Measurements from ENCODE around the gene FOXS1. TPM values are rescaled to one million over a fixed set of nuclear protein-coding genes. Genes with fewer than 3 reads are reported as not detected.
A peak's percentile ranks its signal among the peaks of the same experiment; 100 is the strongest.

The FOXS1 gene
- total RNA-seq, 1 experiment from 2014 or later, result not detected

DNA sequence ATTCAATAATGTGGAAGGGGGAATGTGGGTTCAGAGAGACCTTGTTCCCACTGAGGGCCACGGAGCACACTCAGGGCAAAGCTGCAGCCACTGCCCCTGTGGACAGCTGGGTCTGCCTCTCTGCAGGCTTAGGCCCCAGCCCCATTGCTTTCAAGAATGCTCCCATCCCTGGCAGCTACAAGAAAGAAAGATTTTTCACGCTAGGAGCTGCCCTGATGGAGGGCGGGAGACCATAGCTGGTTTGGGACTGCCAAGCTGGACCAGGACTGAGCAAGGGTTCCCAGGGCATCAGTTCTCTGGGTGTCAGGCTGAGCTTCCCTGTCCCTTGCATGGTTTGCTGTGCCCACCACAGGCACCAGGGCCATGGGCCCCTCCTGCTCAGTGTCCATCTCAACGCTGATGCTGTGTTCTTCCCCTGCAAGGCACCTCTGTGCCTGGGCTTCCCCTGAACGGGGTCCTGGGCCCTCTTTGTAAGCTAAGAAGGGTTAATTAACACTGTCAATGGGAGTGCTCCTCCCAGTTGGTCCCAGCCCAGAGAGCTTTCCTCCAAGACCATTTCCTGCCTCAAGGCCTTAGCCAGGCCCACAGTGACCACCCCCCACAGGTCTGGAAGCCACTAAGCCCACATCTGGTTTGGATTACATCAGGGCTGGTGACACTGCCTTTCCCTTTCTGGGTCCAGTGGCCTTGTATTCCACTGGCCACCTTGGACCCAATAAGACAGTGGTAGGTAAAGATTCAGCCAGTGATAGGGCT, 8.4 kb downstream of the FOXS1 start:
- TF ChIP-seq EZH2phosphoT487 (IDR thresholded peaks at IDR 0.05; ENCODE audit: borderline replicate concordance, low read length) (no peak), EZH2 (IDR thresholded peaks at IDR 0.05; ENCODE audit: low read length, unreplicated experiment) (no peak)
- TF ChIP-seq, protein P1, sequence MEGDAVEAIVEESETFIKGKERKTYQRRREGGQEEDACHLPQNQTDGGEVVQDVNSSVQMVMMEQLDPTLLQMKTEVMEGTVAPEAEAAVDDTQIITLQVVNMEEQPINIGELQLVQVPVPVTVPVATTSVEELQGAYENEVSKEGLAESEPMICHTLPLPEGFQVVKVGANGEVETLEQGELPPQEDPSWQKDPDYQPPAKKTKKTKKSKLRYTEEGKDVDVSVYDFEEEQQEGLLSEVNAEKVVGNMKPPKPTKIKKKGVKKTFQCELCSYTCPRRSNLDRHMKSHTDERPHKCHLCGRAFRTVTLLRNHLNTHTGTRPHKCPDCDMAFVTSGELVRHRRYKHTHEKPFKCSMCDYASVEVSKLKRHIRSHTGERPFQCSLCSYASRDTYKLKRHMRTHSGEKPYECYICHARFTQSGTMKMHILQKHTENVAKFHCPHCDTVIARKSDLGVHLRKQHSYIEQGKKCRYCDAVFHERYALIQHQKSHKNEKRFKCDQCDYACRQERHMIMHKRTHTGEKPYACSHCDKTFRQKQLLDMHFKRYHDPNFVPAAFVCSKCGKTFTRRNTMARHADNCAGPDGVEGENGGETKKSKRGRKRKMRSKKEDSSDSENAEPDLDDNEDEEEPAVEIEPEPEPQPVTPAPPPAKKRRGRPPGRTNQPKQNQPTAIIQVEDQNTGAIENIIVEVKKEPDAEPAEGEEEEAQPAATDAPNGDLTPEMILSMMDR (conservative IDR thresholded peaks at IDR 0.05; ENCODE audit: low read depth, low read length), result no peak
- ChIA-PET CTCF (no interaction called here), POLR2A (ENCODE audit: unreplicated experiment) (interaction anchor here (0.6 kb wide), 1 partner anchor 29 kb away, joined by 3 read pairs; no protein-coding TSS in a partner anchor)
- no TSS peak for BruUV-seq (replicated peaks)
- H3K4me1 ChIP-seq (ENCODE audit: insufficient read depth, low read length), result peaks cover 25% of the 10 kb centered on the region
- H3K4me2 ChIP-seq (ENCODE audit: low read length), result no peak overlapping the region
- intact Hi-C loops (cut with micrococcal nuclease), result loop anchor here (1.0 to 5.0 kb wide), 2 partner anchors 42 to 110 kb away; no protein-coding TSS in a partner anchor
- no peaks in the 10 kb centered on the region for H3K9me2 ChIP-seq (replicated peaks; ENCODE audit: low read length)
- no peak overlapping the region for H2AFZ ChIP-seq (ENCODE audit: low read length)
- no peak for DNase-seq
- H3K27ac ChIP-seq (ENCODE audit: low read length), result no peak overlapping the region
- no peak overlapping the region for H3K4me3 ChIP-seq (ENCODE audit: low read length)
- ATAC-seq, result no peak
- 0 out of 2 replicates have a peak, but pooled peaks cover 3% of the 10 kb centered on the region for H4K20me1 ChIP-seq (ENCODE audit: low read length)
- no peaks in the 10 kb centered on the region for H3K79me2 ChIP-seq (ENCODE audit: low read length)
- H3F3A ChIP-seq (ENCODE audit: low read length, unreplicated experiment), result no peaks in the 10 kb centered on the region
- no peak overlapping the region for H3K9ac ChIP-seq (ENCODE audit: low read length)
- no peaks in the 10 kb centered on the region for H3K36me3 ChIP-seq (ENCODE audit: low read depth, low read length)
- H3K9me3 ChIP-seq (ENCODE audit: low read length), result no peaks in the 10 kb centered on the region
- no peaks in the 10 kb centered on the region for H3K27me3 ChIP-seq (ENCODE audit: low read length)

DNA sequence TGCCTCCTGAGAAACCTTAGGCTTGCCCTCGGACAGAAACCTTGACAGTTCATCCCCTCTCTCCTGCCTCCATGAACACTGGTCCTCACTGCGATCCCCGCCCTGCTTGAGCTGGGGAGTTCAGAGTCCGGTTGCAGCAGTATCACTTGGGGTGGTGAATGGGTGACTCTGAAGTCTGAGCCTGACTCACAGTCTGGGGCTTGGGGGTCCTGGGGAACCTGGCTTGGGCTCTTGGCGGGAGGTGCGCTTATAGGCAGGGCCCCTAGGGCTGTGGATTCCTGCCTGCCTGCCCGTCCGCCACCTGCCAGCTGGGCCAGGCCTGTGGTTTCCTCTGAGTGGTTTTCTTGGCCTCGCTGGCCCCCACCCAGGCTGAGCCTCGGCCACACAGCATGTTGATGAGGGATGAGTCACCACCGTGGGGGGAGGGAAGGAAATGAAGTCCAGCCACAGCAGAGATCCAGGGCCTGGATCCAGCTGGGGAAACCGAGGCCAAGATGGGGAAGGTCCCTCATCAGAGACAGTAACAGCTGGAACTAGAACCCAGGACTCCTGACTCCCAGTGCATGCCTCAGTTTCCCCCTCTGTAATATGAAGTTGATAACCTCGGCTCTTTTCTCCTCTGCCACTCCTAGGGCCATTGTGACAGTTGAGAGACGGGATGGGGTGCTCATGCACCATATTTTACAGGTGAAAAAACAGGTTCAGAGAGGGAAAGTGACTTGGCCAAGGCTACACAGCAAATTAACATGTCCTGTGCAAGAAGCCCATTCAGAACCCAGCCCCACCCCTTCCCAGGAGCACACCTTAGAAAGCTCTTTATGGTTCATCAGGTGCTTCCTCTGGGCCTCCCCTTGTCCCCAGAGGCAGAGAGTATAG, 9.2 kb downstream of the FOXS1 start:
- Histone ChIP-seq H3K9me3 (ENCODE audit: low read length) (no peaks in the 10 kb centered on the region), H4K20me1 (ENCODE audit: low read length) (0 out of 2 replicates have a peak, but pooled peaks cover 3% of the 10 kb centered on the region), H3F3A (ENCODE audit: low read length, unreplicated experiment) (no peaks in the 10 kb centered on the region), H3K4me2 (ENCODE audit: low read length) (peak overlapping the region; percentile 44), H3K9me2 (replicated peaks; ENCODE audit: low read length) (no peaks in the 10 kb centered on the region), H3K4me3 (ENCODE audit: low read length) (no peak overlapping the region), H3K27ac (ENCODE audit: low read length) (no peak overlapping the region), H3K4me1 (ENCODE audit: insufficient read depth, low read length) (peaks cover 17% of the 10 kb centered on the region), H3K36me3 (ENCODE audit: low read depth, low read length) (no peaks in the 10 kb centered on the region), H3K79me2 (ENCODE audit: low read length) (no peaks in the 10 kb centered on the region), H3K9ac (ENCODE audit: low read length) (no peak overlapping the region), H2AFZ (ENCODE audit: low read length) (no peak overlapping the region), H3K27me3 (ENCODE audit: low read length) (no peaks in the 10 kb centered on the region)
- DNase-seq (peak; percentile 94), ATAC-seq (peak; percentile 94)
- POLR2A ChIA-PET (ENCODE audit: unreplicated experiment), result interaction anchor here (0.5 kb wide), 1 partner anchor 44 kb away, joined by 8 read pairs; no protein-coding TSS in a partner anchor
- TF ChIP-seq EZH2 (IDR thresholded peaks at IDR 0.05; ENCODE audit: low read length, unreplicated experiment) (no peak), EZH2phosphoT487 (IDR thresholded peaks at IDR 0.05; ENCODE audit: borderline replicate concordance, low read length) (no peak)
- CTCF ChIA-PET, result no interaction called here
- intact Hi-C loops (cut with micrococcal nuclease), result loop anchor here (1.0 to 5.0 kb wide), 2 partner anchors 43 to 109 kb away; no protein-coding TSS in a partner anchor
- BruUV-seq (replicated peaks), result no TSS peak

DNA sequence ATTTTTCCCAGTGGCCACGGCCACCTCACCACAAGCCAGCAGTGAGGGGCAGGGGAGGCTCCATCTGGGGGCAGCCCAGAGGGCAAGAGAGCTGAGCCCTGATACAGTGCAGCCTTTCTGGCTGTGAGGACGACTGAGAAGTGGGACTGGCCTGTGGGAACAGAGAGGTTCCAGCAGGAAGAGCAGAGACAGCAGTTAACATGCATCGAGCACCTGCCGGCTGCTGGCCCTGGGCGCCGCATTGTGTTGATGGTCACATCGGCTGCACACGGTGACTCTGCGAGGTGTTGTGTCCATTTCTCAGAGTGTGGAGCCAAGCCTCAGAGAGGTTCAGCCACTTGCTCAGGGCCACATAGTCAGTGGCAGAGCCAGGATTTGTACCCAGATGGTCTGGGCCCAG, 9.8 kb downstream of the FOXS1 start:
- peak overlapping the region; percentile 44 for H3K4me2 ChIP-seq (ENCODE audit: low read length)
- H2AFZ ChIP-seq (ENCODE audit: low read length), result no peak overlapping the region
- 0 out of 2 replicates have a peak, but pooled peaks cover 3% of the 10 kb centered on the region for H4K20me1 ChIP-seq (ENCODE audit: low read length)
- DNase-seq (no peak), ATAC-seq (peak; percentile 7)
- no peaks in the 10 kb centered on the region for H3K9me2 ChIP-seq (replicated peaks; ENCODE audit: low read length)
- H3K4me1 ChIP-seq (ENCODE audit: insufficient read depth, low read length), result peaks cover 17% of the 10 kb centered on the region
- no peaks in the 10 kb centered on the region for H3K9me3 ChIP-seq (ENCODE audit: low read length)
- ChIA-PET CTCF (no interaction called here), POLR2A (ENCODE audit: unreplicated experiment) (no interaction called here)
- H3K9ac ChIP-seq (ENCODE audit: low read length), result no peak overlapping the region
- intact Hi-C loops (cut with micrococcal nuclease), result loop anchor here (5.0 kb wide), 1 partner anchor 108 kb away; no protein-coding TSS in a partner anchor
- H3K4me3 ChIP-seq (ENCODE audit: low read length), result no peak overlapping the region
- H3K79me2 ChIP-seq (ENCODE audit: low read length), result no peaks in the 10 kb centered on the region
- no peaks in the 10 kb centered on the region for H3F3A ChIP-seq (ENCODE audit: low read length, unreplicated experiment)
- no peak overlapping the region for H3K27ac ChIP-seq (ENCODE audit: low read length)
- no peaks in the 10 kb centered on the region for H3K27me3 ChIP-seq (ENCODE audit: low read length)
- no TSS peak for BruUV-seq (replicated peaks)
- H3K36me3 ChIP-seq (ENCODE audit: low read depth, low read length), result no peaks in the 10 kb centered on the region
- no peak for TF ChIP-seq EZH2phosphoT487 (IDR thresholded peaks at IDR 0.05; ENCODE audit: borderline replicate concordance, low read length)
- TF ChIP-seq, protein P1 (conservative IDR thresholded peaks at IDR 0.05; ENCODE audit: low read depth, low read length), result no peak
- TF ChIP-seq EZH2 (IDR thresholded peaks at IDR 0.05; ENCODE audit: low read length, unreplicated experiment), result no peak
